GM18508 (cell line): ENCODE results near the gene YTHDF1.
"Not testable (repeated sequence)": the region's sequence is repeated elsewhere in the genome, so short reads cannot be mapped to it uniquely, and the experiment has no call there.

ENCODE experiments used
- ATAC-seq: cut with Tn5 transposase; IDR thresholded peaks from one replicate; pipeline ENCODE4 v1.9.1; 2021; ENCODE audit warnings: moderate number of reproducible peaks; ENCODE audit not compliant: insufficient read depth, unreplicated experiment

YTHDF1 gene

GRCh38 chr20:63230800-63231268 lies 14.9 kb upstream of the YTHDF1 start:
- no peak for ATAC-seq

- ATAC-seq, result no peak
Measured at GRCh38 chr20:63228806-63229205, 12.9 kb upstream of the YTHDF1 start.

- ATAC-seq, result no peak
Measured at GRCh38 chr20:63227260-63227659, 11.3 kb upstream of the YTHDF1 start.

DNA sequence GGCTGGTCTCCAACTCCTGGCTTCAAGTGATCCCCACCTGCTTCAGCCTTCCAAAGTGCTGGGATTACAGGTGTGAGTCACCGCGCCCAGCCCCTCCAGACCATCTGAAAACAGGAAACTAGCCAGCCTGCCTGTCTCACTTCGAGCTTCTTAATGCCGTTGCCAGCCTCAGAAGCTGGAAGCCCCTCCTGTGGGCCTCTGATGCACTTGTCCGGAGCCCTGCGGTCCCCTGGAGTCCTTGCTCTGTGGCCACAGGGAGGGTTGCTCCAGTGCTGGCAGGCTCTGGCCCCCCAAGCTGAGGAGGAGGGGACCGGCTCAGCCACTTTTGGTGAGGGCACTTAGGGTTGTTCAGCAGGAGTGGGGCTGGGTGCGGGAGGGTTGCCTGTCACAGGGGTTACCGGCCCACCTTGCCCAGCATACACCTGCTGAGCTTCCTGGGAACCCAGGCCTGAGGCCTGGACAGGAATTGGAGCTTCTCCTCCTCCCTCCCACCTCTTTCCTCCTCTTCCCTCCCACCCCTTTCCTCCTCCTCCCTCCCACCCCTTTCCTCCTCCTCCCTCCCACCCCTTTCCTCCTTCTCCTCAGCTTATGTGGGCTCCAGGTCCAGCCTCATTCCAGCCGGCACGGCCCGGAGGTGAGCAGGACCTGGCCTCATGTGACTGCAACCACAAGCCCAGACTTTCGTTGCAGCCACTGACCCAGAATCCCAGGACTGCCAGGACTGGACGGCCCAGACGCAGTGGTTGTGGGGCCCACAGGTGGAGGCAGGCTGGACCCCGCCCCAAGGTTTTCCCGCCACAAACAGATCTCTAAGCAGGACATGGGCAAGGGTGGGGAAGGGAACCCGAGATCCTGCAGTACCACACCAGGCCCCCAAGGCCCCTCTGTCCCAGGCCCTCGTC lies 10.4 kb upstream of the YTHDF1 start:
- ATAC-seq, result no peak

DNA sequence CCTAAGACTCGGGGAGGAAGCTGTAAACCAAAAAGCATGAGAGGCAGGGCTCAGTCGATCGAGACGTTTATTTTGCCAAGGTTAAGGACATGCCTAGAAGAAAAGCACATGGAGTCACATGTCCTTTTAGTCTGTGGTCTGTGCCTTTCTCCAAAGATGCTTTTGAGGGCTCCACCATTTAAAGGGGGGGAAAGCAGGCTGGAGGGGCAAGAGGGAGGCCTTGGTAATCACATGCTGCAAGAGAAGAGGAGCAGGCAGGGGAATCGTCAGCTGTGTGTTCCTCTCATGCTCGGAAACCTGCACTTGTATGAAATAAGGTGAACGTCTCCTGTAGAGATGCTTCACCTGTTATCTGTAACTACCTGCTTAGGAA lies 9.1 kb upstream of the YTHDF1 start:
- no peak for ATAC-seq

GRCh38 chr20:63224412-63225081 lies 8.6 kb upstream of the YTHDF1 start:
- no peak for ATAC-seq

- no peak for ATAC-seq
Measured at GRCh38 chr20:63223826-63224207, 7.9 kb upstream of the YTHDF1 start.

DNA sequence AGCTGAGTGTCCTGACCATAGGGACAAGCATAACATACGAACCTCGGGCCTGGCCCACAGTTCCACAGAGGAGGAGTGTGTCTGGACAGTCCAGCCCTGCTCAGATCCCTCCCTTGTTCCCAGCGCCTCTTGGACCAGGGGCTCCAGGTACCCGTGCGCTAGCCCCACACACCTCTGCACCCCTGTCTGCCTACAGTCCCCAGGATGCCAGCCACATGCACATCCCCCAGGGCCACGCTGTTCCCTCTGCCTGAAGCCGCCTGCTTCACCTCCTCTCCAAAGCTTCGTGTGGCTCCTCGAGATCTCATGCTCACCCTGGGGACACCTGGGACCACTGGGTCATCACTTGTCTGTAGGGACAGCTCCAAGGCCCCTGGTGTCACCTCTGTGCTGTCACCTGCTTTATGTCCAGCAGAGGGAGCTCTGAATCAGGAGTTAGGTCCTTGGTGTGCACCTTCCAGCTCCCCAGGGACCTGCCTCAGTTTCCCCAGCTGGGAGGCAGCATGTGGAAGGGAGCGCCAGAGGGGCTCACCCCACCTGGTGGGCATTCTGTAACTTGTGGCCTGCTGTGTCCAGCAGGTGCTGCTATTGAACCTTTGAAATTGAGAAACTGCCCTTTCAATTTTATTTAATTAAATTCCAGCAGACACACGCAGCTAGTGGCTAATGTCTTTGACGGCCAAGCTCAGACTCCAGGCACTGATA lies 7.3 kb upstream of the YTHDF1 start:
- no peak for ATAC-seq

GRCh38 chr20:63222541-63222940 lies 6.6 kb upstream of the YTHDF1 start:
- ATAC-seq, result no peak

DNA sequence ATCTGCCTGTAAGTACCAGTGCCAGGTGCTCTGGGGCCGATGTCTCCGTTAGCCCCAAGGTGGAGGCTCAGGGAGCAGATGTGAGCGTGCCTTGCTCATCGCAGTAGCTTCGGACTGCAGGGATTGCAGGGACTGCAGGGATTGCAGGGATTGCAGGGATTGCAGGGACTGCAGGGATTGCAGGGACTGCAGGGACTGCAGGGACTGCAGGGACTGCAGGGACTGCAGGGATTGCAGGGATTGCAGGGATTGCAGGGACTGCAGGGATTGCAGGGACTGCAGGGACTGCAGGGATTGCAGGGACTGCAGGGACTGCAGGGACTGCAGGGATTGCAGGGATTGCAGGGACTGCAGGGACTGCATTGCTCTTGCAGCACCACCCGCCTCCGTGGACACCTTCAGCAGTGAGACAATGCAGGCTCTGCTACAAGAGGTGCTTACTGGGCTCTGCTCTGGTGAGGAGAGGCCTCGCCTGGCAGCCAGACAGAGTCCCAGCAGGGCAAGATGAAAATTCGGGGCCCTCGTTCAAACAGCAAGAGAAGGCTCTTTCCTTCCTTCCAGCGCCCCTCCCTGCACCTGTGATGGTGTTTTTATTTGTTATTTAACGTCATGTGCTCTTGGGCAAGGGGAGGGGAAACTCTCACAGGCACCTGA lies 5.6 kb upstream of the YTHDF1 start:
- not testable (repeated sequence) for ATAC-seq

- ATAC-seq, result no peak
Measured at GRCh38 chr20:63220696-63221399, 4.9 kb upstream of the YTHDF1 start.

DNA sequence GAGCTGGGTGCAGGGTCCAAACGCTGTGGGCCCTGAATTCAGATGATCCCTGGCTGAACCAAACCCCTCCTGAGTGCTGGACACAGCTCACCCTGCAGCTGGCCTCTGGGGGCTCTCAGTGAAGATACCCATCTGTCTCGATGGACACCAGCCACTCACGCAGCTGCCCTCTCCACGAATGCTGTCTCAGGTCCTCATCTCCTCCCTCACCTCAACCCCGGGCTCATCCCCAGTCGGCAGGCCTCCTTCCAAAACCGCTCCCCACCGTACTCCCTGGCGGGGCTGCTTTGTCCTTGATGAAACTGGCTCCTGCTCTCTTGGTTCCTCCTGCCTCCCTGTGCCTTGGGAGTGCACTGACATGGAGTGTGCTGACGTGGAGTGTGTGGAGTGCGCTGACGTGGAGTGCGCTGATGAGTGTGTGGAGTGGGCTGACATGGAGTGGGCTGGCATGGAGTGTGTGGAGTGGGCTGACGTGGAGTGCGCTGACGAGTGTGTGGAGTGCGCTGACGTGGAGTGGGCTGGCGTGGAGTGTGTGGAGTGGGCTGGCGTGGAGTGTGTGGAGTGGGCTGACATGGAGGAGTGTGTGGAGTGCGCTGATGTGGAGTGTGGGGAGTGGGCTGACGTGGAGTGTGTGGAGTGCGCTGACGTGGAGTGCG lies 4.1 kb upstream of the YTHDF1 start:
- no peak for ATAC-seq

GRCh38 chr20:63219447-63219821 lies 3.5 kb upstream of the YTHDF1 start:
- no peak for ATAC-seq

- ATAC-seq, result no peak
Measured at GRCh38 chr20:63218701-63219446, 2.9 kb upstream of the YTHDF1 start.

- ATAC-seq, result no peak
Measured at GRCh38 chr20:63217706-63218105, 1.8 kb upstream of the YTHDF1 start.

GRCh38 chr20:63216849-63217471 lies 1.0 kb upstream of the YTHDF1 start:
- no peak for ATAC-seq

DNA sequence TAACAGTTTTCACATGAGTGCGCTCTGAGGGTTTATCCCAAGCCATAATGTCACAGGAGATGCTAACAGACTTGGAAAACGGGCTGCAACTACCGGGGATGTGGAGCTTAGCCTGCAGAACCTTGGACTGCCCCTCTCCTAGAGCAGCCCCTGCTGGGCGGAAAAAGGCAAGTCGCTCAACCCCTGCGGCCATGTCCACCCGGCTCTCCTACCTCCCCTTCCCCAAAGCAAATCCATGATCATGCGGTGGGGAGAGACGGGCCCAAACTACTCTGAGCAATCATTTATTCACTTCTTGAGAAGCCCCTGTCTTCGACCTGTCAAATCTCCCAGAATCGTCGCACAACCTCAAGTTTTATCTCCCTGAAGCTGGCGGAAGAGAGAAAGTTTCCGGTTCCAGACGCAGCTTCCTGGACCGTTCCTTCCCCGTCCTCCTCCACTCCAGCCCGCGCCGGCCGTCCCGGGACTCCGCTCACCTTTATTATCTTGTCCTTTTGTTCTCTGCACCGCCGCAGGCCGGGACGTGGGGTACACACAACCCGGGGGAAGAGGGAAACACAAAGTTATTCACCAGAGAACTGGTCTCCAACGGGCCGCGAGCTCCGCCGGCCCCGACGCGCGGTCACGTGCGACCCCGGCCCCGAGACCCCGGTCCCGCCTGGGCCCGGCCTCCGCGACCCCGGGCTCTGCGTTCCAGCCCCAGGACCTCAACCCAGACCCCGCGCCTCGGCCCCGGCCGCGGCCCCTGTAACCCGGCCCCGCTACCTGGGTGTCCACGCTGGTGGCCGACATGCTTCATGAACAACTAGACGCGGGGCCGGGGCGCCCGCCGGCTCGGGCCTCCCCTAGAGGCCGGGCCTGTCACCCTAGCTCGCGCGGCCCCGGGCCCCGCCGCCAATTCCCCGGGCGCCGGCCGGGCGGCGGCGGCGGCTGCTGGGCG lies 560 bp downstream of the YTHDF1 start:
- ATAC-seq, result no peak
